Stimulated activated CD4-positive, alpha-beta T cell treated with anti-CD3 and anti-CD28 coated beads, Interleukin-15, amount 100 ng/mL, for 24 hours (primary cell): Measurements from ENCODE around the gene LY6G6D.
"Not testable (repeated sequence)": the region's sequence is repeated elsewhere in the genome, so short reads cannot be mapped to it uniquely, and the experiment has no call there.

Source experiments
- DNase-seq: peaks from one replicate; pipeline ENCODE4 v3.0.0-alpha.2; 2020

LY6G6D gene

GRCh38 chr6:31692886-31693285 lies 22.3 kb upstream of the LY6G6D start:
- DNase-seq = no peak

GRCh38 chr6:31693535-31693934 lies 21.6 kb upstream of the LY6G6D start:
- no peak for DNase-seq

GRCh38 chr6:31697555-31697954 lies 17.6 kb upstream of the LY6G6D start:
- no peak for DNase-seq

GRCh38 chr6:31700740-31701401 lies 14.3 kb upstream of the LY6G6D start:
- no peak for DNase-seq

GRCh38 chr6:31701666-31702404 lies 13.3 kb upstream of the LY6G6D start:
- no peak for DNase-seq

GRCh38 chr6:31702405-31702818 lies 12.7 kb upstream of the LY6G6D start:
- DNase-seq = peak; percentile 55

GRCh38 chr6:31702819-31703716 lies 12.1 kb upstream of the LY6G6D start, which contains the start of gene ABHD16A:
ABHD16A (minus strand) TSS chr6:31703324; CDS start chr6:31703281, 43 bp downstream.
- peak; percentile 99 for DNase-seq

GRCh38 chr6:31705931-31706330 lies 9.2 kb upstream of the LY6G6D start:
- no peak for DNase-seq

- DNase-seq = no peak
Observed at GRCh38 chr6:31706599-31706998, 8.5 kb upstream of the LY6G6D start, which contains the start of gene LY6G6F. LY6G6F (plus strand) TSS chr6:31706866; CDS start chr6:31706907, 41 bp downstream.

- no peak for DNase-seq
Observed at GRCh38 chr6:31707701-31708100, 7.4 kb upstream of the LY6G6D start.

- no peak for DNase-seq
Observed at GRCh38 chr6:31708224-31708623, 6.9 kb upstream of the LY6G6D start.

GRCh38 chr6:31709157-31709556 lies 6.0 kb upstream of the LY6G6D start:
- not testable (repeated sequence) for DNase-seq

GRCh38 chr6:31710523-31711219 lies 4.5 kb upstream of the LY6G6D start:
- DNase-seq = no peak

GRCh38 chr6:31711233-31711632 lies 3.9 kb upstream of the LY6G6D start:
- DNase-seq = no peak

- no peak for DNase-seq
Observed at GRCh38 chr6:31712296-31712695, 2.9 kb upstream of the LY6G6D start.

- no peak for DNase-seq
Observed at GRCh38 chr6:31713465-31713864, 1.7 kb upstream of the LY6G6D start.

GRCh38 chr6:31713991-31714684 lies 1.0 kb upstream of the LY6G6D start:
- DNase-seq = no peak

- no peak for DNase-seq
Observed at GRCh38 chr6:31717499-31718222, 2.5 kb downstream of the LY6G6D start.

GRCh38 chr6:31718265-31718664 lies 3.1 kb downstream of the LY6G6D start:
- no peak for DNase-seq

- no peak for DNase-seq
Observed at GRCh38 chr6:31719001-31719400, 3.9 kb downstream of the LY6G6D start.

GRCh38 chr6:31720196-31720770 lies 5.1 kb downstream of the LY6G6D start:
- DNase-seq = no peak
